SKM-1 treated with dmso at 0.1 percent for 144 hours (cell line): ENCODE measurements around the gene BACH1.

ENCODE experiments used
- DNase-seq: peaks from one replicate; lab custom pipeline; 2025; ENCODE audit not compliant: unreplicated experiment; lab: John Stamatoyannopoulos, UW

Gene BACH1

GRCh38 chr21:29313662-29314408 lies 15.1 kb downstream of the BACH1 start:
- no peak for DNase-seq

GRCh38 chr21:29315131-29315749 lies 16.5 kb downstream of the BACH1 start:
- no peak for DNase-seq

DNA sequence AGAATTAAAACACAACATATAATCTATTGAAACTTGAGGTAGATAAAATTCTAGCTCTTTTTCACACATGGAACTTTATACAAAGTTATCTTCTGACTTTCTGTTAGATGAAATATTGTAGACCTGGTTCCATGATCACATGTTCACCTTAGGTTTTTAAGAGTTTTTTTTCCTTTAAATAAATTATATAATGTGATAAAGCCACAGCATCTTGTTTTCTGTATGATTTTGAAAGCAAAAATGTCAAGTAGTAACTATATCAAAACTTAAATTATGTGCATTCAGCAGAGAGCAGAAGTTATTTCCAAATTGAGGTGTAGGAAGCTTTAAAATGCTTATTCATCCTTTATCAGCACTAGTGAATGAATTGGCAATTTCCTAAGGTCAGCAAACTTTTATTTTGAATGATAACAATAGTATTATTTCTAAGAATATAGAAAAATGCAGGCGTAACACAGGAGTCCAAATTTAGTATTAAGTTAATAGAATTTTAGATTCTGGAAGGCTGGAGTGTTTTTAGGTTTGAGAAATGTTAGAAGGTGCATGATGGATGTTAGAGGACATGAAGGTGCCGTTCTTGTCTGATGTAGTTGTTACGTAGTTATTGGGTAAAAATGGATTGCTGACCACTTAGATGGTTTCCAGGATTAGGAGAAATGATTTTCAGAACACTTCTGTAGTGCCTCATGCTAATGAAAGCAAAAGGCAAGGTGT lies 17.5 kb downstream of the BACH1 start:
- no peak for DNase-seq

DNA sequence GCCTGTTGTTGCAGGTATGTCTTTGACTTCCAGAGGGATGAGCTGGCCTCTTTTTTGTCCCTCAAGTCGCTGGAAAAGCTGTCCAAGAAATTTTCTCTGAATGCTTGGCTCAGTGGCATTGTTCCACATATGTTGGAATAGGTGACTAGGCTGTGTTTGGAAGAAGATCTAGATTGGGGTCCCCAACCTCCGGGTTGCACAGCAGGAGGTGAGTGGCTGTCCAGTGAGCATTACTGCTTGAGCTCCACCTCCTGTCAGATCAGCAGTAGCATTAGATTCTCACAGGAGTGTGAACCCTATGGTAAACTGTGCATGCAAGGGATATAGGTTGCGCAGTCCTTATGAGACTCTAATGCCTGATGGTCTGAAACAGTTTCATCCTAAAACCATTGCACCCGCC lies 18.1 kb downstream of the BACH1 start:
- no peak for DNase-seq

GRCh38 chr21:29318354-29318753 lies 19.6 kb downstream of the BACH1 start:
- DNase-seq: no peak

DNA sequence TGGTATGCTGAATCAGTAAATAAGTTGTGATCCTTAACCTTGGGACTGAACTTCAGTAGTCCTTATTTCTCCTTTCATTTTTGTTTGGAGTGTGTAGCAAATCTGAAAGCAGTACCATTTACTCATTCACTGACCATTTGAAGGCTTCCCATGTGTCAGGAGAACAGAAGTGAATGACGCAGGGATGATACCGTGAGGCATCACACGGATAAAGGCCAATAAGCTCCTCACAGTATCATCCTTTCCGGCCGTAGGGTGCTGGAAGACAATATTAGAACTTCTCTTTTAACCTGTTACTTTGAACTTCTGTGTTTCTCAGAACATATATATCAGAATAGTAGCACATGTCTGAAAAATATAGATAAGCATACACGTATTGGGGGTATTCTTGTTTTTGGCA lies 21.3 kb downstream of the BACH1 start:
- DNase-seq: no peak

GRCh38 chr21:29321217-29321616 lies 22.5 kb downstream of the BACH1 start:
- DNase-seq: no peak

DNA sequence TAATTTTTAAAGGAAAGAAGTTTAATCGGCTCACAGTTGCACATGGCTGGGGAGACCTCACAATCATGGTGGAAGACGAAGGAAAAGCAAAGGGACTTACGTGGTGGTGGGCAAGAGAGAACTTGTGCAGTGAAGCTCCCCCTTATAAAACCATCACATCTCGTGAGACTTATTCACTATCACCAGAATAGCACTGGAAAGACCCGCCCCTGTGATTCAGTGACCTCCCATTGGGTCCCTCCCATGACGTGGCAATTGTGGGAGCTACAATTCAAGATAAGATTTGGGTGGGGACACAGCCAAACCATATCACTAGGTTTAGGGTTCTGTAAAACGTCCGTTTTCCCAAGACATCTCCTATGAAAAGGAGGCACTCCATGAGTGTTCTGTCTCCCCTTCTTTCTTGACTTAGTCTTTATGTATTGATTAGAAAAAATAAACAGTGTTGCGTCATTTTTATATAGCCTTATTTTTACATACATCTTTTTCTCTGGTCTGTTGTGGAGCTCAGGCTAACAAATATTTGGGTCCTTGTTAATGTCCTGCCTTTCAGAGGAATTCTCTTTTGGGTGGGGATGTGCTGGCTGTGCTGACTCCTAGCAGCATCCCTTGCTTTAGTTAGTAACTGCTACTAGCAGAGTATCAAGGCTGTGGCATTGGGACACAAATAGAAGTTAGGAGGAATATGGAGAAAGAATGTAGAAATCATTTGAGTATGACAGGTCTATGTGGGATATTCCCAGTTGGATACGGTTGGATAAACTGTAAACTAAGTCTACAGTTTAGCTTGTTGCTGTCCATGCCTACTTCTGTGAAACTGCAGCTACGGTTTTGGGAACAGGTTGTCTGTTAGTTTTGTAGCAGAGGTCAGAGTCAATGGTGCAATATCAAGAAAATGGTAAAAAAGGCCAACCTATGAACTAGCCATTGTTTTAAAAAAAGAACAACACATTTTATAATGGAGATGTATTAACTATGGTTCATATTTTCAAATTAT lies 23.5 kb downstream of the BACH1 start:
- no peak for DNase-seq

DNA sequence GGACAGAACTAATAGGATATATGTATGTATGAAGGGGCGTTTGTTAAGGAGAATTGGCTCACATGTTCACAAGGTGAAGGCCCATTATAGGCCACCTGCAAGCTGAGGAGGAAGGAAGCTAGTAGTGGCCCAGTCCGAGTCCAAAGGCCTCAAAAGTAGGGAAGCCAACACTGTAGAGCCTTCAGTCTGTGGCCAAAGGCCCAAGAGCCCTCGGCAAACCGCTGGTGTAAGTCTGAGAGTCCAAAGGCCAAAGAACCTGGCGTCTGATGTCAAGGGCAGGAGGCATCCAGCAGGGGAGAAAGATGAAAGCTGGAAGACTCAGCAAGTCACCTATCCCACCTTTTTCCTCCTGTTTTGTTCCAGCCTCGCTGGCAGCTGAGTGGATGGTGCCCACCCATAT lies 24.5 kb downstream of the BACH1 start:
- no peak for DNase-seq

DNA sequence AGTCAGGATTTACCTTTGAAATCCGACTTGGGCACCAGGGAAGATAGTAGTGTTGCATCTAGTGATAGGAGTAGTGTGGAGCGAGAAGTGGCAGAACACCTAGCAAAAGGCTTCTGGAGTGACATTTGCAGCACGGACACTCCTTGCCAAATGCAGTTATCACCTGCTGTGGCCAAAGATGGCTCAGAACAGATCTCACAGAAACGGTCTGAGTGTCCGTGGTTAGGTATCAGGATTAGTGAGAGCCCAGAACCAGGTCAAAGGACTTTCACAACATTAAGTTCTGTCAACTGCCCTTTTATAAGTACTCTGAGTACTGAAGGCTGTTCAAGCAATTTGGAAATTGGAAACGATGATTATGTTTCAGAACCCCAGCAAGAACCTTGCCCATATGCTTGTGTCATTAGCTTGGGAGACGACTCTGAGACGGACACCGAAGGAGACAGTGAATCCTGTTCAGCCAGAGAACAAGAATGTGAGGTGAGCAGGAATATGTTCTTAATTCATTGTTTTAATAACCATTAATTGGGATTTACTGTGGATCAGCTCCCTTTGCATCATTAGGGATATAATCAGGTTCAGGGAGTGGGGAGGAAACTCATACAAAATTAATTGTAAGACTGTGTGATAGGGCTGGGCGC lies 28.3 kb downstream of the BACH1 start:
- no peak for DNase-seq

DNA sequence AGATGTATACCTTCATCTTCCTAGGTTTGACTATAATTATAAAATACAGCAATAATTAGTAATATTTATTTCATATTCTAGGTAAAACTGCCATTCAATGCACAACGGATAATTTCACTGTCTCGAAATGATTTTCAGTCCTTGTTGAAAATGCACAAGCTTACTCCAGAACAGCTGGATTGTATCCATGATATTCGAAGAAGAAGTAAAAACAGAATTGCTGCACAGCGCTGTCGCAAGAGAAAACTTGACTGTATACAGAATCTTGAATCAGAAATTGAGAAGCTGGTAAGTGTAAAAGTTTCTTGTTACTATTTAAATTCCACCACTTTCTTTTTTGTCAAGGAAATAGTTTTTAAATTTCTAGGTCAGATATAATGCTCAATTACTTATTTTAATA lies 30.7 kb downstream of the BACH1 start:
- DNase-seq: no peak

GRCh38 chr21:29330797-29331196 lies 32.1 kb downstream of the BACH1 start:
- DNase-seq: no peak

GRCh38 chr21:29332461-29333362 lies 34.0 kb downstream of the BACH1 start:
- no peak for DNase-seq

- no peak for DNase-seq
Observed at GRCh38 chr21:29333406-29333805, 34.7 kb downstream of the BACH1 start.

GRCh38 chr21:29334717-29335428 lies 36.2 kb downstream of the BACH1 start:
- peak; percentile 54 for DNase-seq

GRCh38 chr21:29335720-29336119 lies 37.0 kb downstream of the BACH1 start:
- DNase-seq: no peak

DNA sequence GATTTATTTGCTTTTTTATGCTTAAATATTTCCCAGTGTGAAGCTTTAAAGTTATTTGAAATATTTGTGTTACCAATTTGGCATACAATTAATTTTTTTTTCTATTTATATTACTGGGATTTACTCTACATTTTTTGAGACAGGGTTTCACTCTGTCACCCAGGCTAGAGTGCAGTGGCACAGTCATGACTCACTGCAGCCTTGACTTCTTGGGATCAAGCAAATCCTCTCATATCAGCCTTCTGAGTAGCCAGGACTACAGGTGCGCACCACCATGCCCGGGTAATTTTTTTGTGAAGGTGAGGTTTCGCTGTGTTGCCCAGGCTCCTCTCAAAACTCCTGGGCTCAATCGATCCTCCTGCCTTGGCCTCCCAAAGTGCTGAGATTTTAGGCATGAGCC lies 39.5 kb downstream of the BACH1 start:
- DNase-seq: no peak

DNA sequence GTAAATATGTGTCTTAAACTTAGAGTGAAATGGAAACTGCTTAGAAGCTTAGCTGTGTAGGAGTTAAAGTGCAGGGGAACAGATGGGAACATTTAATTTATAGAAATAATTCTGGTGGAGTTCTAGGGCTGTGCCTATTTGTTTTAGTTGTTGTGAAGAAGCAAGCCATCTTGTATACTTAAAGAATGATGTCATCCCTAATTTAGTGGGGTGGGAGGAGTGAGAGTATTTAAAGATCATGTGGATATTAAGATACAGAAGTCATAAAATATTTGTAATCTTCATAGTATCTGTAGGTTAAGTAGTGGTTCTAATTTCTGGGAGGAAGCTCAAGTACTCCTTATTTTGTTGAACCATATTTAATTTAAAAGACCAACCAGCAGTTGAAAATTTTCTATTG lies 41.5 kb downstream of the BACH1 start:
- no peak for DNase-seq
